OCI-LY1 (cell line): ENCODE measurements around the gene OR8B4.

ENCODE experiments used
- H2AFZ ChIP-seq: fragments of 200-600 bp; sonication (generic), shearing (Covaris generic); 2 replicates; pipeline ENCODE4 v1.6.0; 2014; ENCODE audit warnings: antibody characterized with exemption, mild to moderate bottlenecking, low read length
- H3F3A ChIP-seq: fragments of 200-600 bp; sonication (generic), shearing (Covaris generic); 2 replicates; pipeline ENCODE4 v1.6.0; 2014; ENCODE audit warnings: mild to moderate bottlenecking, antibody characterized with exemption, low read length, moderate library complexity; ENCODE audit not compliant: insufficient read depth
- H3K27ac ChIP-seq: fragments of 200-600 bp; sonication (generic); 2 replicates; pipeline ENCODE4 v1.5.1; 2014; ENCODE audit warnings: low read length, mixed run types, mild to moderate bottlenecking, low read depth; ENCODE audit not compliant: poor library complexity, severe bottlenecking
- H3K27me3 ChIP-seq: fragments of 200-600 bp; sonication (generic); 2 replicates; pipeline ENCODE4 v1.6.0; 2014; ENCODE audit warnings: antibody characterized with exemption, mild to moderate bottlenecking, low read length, moderate library complexity; ENCODE audit not compliant: insufficient read depth
- H3K36me3 ChIP-seq: fragments of 200-600 bp; sonication (generic); 2 replicates; pipeline ENCODE4 v1.6.1; 2014; ENCODE audit warnings: mild to moderate bottlenecking, antibody characterized with exemption, low read length, moderate library complexity, mixed read lengths; ENCODE audit not compliant: insufficient read depth
- H3K4me1 ChIP-seq: fragments of 200-600 bp; sonication (generic); 2 replicates; pipeline ENCODE4 v1.5.1; 2014; ENCODE audit warnings: mild to moderate bottlenecking, low read length, moderate library complexity; ENCODE audit not compliant: insufficient read depth, severe bottlenecking
- H3K4me2 ChIP-seq: fragments of 200-600 bp; sonication (generic), shearing (Covaris generic); 2 replicates; pipeline ENCODE4 v1.6.1; 2014; ENCODE audit warnings: low read length
- H3K4me3 ChIP-seq: fragments of 200-600 bp; sonication (generic); 2 replicates; pipeline ENCODE4 v1.5.1; 2014; ENCODE audit warnings: low read length, low read depth, mild to moderate bottlenecking, mixed read lengths; ENCODE audit not compliant: poor library complexity, severe bottlenecking
- H3K79me2 ChIP-seq: fragments of 200-600 bp; shearing (Covaris generic); 2 replicates; pipeline ENCODE4 v1.6.1; 2016; ENCODE audit warnings: mixed run types, low read length, mixed read lengths; ENCODE audit not compliant: insufficient read depth
- H3K9ac ChIP-seq: fragments of 200-600 bp; sonication (generic), shearing (Covaris generic); 2 replicates; pipeline ENCODE4 v1.6.1; 2014; ENCODE audit warnings: mild to moderate bottlenecking, low read length, mixed read lengths
- H3K9me2 ChIP-seq: fragments of 200-600 bp; sonication (generic), shearing (Covaris generic); 2 replicates; pipeline ENCODE4 v1.6.1; 2014; ENCODE audit warnings: low read depth, mild to moderate bottlenecking, low read length, mixed read lengths
- H3K9me3 ChIP-seq: fragments of 200-600 bp; shearing (Covaris generic); 2 replicates; pipeline ENCODE4 v1.6.1; 2014; ENCODE audit warnings: low read length, mixed read lengths
- H4K20me1 ChIP-seq: fragments of 200-600 bp; sonication (generic), shearing (Covaris generic); 2 replicates; pipeline ENCODE4 v1.6.0; 2016; ENCODE audit warnings: mild to moderate bottlenecking, low read length; ENCODE audit not compliant: insufficient read depth
- CTCF ChIP-seq: fragments of 200-600 bp; sonication (generic), shearing (Covaris generic); IDR thresholded peaks from 2 replicates; pipeline ENCODE4 v1.5.1; 2017; ENCODE audit warnings: mild to moderate bottlenecking, antibody characterized with exemption, low read length, moderate library complexity, mixed read lengths
- EZH2 ChIP-seq: fragments of 200-600 bp; sonication (generic), shearing (Covaris generic); IDR thresholded peaks from 2 replicates; pipeline ENCODE4 v1.8.0; 2017; ENCODE audit warnings: borderline replicate concordance, mixed run types, mild to moderate bottlenecking, antibody characterized with exemption, low read length, moderate library complexity, mixed read lengths

The OR8B4 gene

GRCh38 chr11:124429599-124429998 lies 4.9 kb upstream of the OR8B4 start:
- Histone ChIP-seq H3K4me2 (no peak overlapping the region), H4K20me1 (no peaks in the 10 kb centered on the region), H3K27ac (no peak overlapping the region)

GRCh38 chr11:124421043-124421442 lies 3.6 kb downstream of the OR8B4 start:
- Histone ChIP-seq H3K4me3 (no peak overlapping the region), H2AFZ (no peak overlapping the region), H3K36me3 (no peaks in the 10 kb centered on the region), H3K4me1 (no peaks in the 10 kb centered on the region), H3K27me3 (no peaks in the 10 kb centered on the region), H3K4me2 (no peak overlapping the region), H4K20me1 (no peaks in the 10 kb centered on the region), H3K9me2 (no peaks in the 10 kb centered on the region), H3K9ac (no peak overlapping the region), H3K79me2 (no peaks in the 10 kb centered on the region), H3K27ac (no peak overlapping the region), H3K9me3 (no peaks in the 10 kb centered on the region), H3F3A (no peaks in the 10 kb centered on the region)
- TF ChIP-seq CTCF, result no peak
- TF ChIP-seq EZH2, result no peak

More at GRCh38 chr11:124429599-124429998, 4.9 kb upstream of the OR8B4 start:
- Histone ChIP-seq H2AFZ (no peak overlapping the region), H3K4me1 (no peaks in the 10 kb centered on the region), H3K79me2 (no peaks in the 10 kb centered on the region), H3K9me3 (no peaks in the 10 kb centered on the region), H3K9me2 (no peaks in the 10 kb centered on the region), H3K36me3 (no peaks in the 10 kb centered on the region), H3K4me3 (no peak overlapping the region), H3K9ac (no peak overlapping the region), H3K27me3 (no peaks in the 10 kb centered on the region), H3F3A (no peaks in the 10 kb centered on the region)
- TF ChIP-seq EZH2 (no peak), CTCF (no peak)

- H3K9me3 ChIP-seq, result no peaks in the 10 kb centered on the region
- TF ChIP-seq EZH2 (no peak), CTCF (no peak)
- no peak overlapping the region for H3K27ac ChIP-seq
- no peak overlapping the region for H3K4me3 ChIP-seq
- no peaks in the 10 kb centered on the region for H3K4me1 ChIP-seq
- H3F3A ChIP-seq, result no peaks in the 10 kb centered on the region
- H3K36me3 ChIP-seq, result no peaks in the 10 kb centered on the region
- H3K9ac ChIP-seq, result no peak overlapping the region
- H4K20me1 ChIP-seq, result no peaks in the 10 kb centered on the region
- no peaks in the 10 kb centered on the region for H3K79me2 ChIP-seq
- H2AFZ ChIP-seq, result no peak overlapping the region
- no peaks in the 10 kb centered on the region for H3K27me3 ChIP-seq
- no peaks in the 10 kb centered on the region for H3K9me2 ChIP-seq
- H3K4me2 ChIP-seq, result no peak overlapping the region
Observed at GRCh38 chr11:124415356-124415923, 9.2 kb downstream of the OR8B4 start.
